OCI-LY7 (cell line): ENCODE results near the gene FLRT1.

Source experiments
- CTCF ChIP-seq: fragments of 200-600 bp; sonication (generic); conservative IDR thresholded peaks from 2 replicates; pipeline ENCODE4 v1.5.1; 2014; ENCODE audit warnings: mild to moderate bottlenecking, antibody characterized with exemption, low read length, moderate library complexity, mixed read lengths
- EZH2phosphoT487 ChIP-seq: fragments of 200-600 bp; sonication (generic); IDR thresholded peaks from 2 replicates; pipeline ENCODE4 v1.6.1; 2018; ENCODE audit warnings: low read depth, borderline replicate concordance, mild to moderate bottlenecking, mixed run types, antibody characterized with exemption, low read length, moderate library complexity, mixed read lengths

- TF ChIP-seq CTCF, result no peak
- TF ChIP-seq EZH2phosphoT487, result no peak
Observed at GRCh38 chr11:64035576-64035975, at the start of gene FLRT1.
